Suppressor macrophage (primary cell): Measurements from ENCODE around the gene RIMS4.
"Not testable (repeated sequence)": the region's sequence is repeated elsewhere in the genome, so short reads cannot be mapped to it uniquely, and the experiment has no call there.

Source experiments
- DNase-seq, 4 experiments: peaks; one replicate each; pipeline ENCODE4 v3.0.0-alpha.2; 2020 to 2022

Gene RIMS4

GRCh38 chr20:44795836-44796235 lies 14.5 kb downstream of the RIMS4 start:
- DNase-seq = no peak

DNA sequence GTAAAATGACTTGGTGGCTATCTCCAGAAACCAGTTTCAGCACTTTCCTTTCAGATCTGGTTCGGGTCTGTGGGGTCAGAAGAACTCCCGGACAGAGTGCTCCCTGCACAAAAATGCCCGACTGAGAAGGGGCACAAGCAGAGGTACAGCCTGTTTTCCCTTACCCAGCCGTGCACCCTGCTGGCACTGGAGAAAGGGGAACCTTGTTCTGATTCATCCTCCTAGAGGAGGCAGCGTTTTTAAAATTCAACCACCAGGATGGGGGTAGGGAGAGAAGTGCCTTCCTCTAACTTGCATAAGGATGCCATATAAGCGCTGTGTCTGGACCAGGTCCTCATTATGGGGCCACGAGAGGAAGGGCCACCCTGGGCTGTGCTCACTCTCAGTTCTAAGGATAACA lies 17.6 kb downstream of the RIMS4 start:
- peak; percentile 21 to 50 (median 42) for DNase-seq

DNA sequence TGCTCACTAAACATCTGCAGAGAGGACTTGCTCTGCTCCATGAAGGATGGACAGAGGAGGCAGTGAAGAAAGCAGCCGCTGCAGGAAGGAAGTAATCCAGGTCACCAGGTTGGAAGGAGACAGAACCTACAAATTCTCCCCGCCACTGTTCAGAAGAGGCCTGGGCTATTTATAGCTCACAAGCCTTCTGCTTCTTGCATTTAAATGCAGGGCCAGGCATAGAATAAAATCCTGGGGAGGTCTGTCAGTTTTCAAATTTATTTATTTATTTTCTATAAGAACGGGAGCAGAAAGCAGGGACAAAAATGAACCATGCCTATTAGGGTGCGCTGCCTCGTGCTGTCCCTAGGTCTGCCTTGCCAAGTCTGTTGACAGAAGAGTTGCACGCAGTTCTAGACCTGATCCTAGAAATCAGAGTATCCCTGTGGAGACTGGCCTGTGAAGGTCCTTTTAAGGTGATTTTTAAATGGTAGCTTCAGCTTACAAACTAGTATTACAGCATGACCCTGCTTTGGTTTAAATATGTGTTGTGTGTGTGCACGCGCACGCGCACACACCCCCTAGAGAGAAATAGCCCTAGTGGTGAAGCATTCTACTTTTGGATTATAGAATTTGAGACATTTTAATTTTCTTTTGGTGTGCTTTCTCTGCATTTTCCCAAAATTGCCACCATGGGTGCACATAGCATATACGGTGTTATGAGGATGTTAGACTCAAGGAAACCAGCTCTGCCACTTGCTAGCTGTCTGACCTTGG lies 19.5 kb downstream of the RIMS4 start:
- no peak for DNase-seq

GRCh38 chr20:44788706-44789456 lies 21.5 kb downstream of the RIMS4 start:
- no peak for DNase-seq

- no peak for DNase-seq
These were observed 23.0 kb downstream of the RIMS4 start for GRCh38 chr20:44787299-44787698.

- no peak for DNase-seq
These were observed 24.6 kb downstream of the RIMS4 start for GRCh38 chr20:44785768-44786167.

DNA sequence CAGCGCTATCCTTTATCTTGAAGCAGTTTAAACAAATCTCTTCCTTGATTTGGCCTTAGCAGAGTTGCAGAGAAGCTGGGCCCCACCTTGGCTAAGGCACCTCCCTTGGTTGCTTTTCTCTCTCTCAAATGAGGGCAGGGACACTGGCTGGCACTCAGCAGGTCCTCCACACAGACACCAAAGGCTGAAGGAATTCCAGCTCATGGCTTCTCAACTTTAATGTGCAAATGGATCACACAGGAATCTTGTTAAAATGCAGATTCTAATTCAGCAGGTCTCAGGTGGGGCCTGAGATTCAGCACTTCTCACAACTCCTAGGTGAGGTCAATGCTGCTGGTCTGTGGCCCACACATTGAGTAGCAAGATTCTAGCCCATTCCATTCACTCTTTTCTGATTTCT lies 25.7 kb downstream of the RIMS4 start:
- no peak for DNase-seq

DNA sequence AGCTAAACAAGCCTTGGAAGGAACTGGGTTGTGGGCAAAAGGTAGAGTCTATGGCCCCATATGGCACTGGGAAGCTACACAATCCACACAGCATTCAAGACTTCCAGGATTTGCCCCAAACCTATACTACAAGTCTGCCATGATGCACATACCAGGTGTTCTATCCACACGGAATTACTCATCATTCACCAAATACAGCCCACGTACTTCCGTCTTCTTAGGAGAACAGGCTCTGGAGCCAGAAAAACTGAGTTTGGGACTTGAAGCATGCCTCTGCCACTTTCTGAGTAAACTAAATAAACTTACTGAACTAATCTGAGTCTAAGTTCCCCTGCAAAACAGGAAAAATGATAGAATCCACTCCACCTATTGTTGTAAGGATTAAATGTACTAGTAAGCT lies 28.6 kb downstream of the RIMS4 start:
- no peak for DNase-seq

DNA sequence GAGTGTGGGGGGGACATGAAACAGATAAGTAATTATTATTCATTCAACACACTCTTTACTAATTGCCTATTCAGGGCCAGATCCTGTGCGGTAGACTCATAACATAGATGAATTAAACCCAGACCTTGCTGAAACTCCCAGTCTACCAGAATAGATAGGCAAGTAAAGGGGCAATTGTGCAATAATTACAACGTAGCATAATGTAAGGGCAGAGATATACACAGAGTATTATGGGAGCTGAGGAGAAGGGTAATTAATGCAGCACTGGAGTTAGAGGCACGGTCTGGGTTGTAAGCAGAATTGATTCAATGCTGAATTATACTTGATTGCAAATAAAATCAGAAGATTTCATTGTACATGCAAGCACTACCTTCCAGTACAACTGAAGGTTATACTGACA lies 29.2 kb downstream of the RIMS4 start:
- DNase-seq = no peak

DNA sequence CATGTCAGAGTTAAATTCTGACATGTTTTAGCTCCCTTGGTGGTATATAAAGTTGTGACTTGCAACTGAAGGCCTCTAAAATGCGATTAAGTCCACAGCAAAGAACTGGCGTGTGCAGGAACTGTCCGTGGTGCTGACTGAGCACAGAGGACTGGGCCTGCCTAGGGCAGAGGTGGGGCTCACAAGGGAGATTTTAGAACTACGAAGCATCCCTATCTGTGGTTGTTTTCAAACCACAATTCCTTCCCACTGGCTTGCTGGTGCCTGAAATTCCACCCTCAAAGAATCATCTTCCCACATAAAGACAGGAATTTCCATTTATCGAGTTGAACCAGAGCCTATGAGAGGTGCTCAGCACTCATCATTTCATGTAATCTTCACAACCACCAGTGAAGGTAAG lies 30.1 kb downstream of the RIMS4 start:
- DNase-seq = peak; percentile 55 to 72 (median 66)

- DNase-seq = peak in 2 of 4 experiments; percentile 13 to 20
These were observed 33.4 kb downstream of the RIMS4 start for GRCh38 chr20:44776980-44777379.

DNA sequence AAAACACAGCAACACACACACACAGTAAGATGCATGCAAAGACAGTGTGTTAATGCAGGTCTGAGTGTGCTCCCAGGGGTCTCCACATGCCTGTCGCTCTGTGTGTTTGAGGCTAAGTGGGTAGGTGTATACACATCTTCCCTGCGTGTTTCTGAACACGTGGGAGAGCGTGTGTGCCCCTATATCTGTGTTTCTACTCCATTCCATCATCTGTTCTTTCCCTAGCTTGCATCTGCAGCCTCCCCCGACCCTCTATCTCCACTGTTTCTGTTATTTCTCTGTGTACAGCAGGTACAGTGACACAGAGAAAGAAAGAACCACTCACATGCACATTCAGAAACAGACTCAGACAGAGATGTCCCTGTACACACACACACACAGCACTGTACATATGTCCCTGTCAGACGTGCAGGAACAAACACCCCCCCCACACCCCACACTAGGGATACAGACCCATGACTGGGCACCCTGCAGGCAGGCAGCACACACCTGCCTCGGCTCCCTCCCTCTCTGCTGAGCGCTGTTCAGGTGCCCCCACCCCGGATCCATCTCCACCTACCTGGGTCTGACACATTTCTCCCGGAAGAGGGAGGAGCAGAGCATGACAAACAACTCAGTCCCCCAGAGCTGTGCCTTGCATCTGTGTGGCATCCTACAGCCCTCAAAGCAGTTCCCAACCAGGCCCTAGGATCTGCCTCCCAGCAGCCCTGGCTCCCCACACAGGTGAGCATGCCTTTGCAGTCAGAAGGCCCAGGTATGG lies 37.1 kb downstream of the RIMS4 start:
- DNase-seq = no peak

DNA sequence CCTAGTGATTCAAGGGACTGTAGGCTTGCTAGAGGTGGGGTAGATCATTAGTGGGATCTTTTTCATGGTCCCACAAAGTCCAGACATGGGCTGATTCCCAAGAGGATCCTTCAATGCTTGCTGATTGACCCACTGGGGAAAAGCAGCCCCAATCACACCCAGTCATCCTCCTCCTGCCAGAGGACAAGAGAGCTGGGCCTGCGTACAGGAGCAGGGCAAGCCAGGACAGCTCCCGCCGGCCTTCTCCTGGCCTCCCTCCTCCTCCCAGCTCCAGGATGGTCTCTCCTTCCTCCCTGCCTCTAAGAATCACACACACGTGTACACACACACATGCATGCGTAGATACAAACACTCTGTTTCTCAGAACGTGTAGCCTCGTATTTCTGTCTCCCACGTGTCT lies 37.7 kb downstream of the RIMS4 start:
- DNase-seq = no peak

DNA sequence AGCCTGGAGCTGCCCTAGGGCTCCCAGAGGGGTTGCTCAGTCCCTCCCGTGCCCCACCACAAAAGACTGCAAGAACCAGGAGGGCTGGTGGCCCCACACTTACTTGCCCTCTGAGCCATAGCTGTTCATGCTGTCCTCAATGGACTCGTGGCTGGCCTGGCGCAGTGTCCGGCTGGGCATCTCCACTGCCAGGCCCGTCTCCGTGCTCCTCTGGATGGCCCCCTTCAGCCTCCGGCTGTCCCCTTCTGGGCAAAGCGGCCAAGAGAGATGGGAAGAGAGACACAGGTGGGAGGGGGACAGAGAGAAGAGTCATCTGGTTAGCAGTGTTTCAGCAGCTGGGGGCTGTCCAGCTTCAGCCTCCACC lies 39.2 kb downstream of the RIMS4 start:
- DNase-seq = no peak

DNA sequence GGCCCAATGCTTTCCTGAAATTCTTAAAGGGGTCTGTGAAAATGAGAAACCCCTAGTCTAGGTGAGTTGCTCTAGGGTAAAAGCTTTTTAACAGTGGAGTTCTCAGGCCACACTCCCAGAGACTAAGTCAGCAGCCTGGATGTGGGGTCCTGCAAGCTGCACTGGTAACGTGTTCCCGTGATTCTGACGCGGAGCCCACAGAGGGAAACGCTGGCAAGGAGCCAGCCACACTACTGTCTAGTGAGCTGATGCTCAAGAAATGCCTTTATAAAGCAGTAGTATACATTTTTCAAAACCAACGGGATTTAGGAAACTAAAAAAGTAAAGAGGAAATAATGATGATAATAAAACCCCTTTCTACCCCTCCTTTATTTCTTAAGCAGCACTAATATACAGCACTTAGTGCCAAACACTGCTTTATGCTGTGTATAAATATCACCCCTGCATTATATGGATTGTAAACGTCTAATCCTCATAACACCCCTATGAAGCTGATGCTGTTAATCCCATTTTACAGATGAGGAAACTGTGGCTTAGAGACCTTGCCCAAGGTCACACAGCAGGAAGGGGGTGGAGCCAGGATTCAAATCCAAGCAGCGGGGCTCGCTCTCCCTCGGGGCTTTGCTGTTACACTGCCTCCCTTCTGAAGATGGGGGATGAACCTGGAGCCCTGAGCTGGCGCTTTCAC lies 39.7 kb downstream of the RIMS4 start:
- DNase-seq = no peak

GRCh38 chr20:44769481-44769863 lies 40.9 kb downstream of the RIMS4 start:
- no peak for DNase-seq

GRCh38 chr20:44768854-44769480 lies 41.4 kb downstream of the RIMS4 start:
- DNase-seq = no peak

- no peak for DNase-seq
These were observed 42.1 kb downstream of the RIMS4 start for GRCh38 chr20:44768256-44768655.

DNA sequence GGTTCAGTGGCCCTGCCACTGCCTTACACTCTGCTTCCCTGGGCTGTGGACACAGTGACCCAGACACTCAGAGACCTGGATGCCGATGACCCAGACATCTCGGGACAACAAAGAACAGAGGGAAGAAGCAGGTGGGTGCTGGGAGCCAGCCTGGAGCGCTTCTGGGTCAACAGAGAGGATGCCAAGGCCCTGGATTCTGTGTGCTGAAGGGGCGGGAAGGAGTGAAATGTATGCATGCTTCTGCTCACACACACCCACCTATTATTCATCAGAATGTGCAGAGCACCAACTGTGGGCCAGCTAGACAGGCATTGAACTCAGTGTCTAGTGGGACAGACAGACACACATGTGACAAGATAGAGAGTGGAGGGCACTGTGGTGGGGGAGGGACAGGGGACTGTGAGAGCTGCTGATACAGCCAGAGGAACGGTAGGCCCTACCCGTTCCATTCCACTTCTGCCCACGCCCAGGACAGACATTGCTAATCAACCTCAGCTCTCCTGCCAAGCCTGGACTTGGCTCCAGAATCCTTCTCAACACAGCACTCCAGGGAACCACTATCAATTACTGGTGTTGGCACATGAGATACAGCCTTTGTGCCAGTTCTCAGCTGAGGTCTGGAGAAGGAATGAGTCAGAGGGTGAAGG lies 44.5 kb downstream of the RIMS4 start:
- DNase-seq = no peak

DNA sequence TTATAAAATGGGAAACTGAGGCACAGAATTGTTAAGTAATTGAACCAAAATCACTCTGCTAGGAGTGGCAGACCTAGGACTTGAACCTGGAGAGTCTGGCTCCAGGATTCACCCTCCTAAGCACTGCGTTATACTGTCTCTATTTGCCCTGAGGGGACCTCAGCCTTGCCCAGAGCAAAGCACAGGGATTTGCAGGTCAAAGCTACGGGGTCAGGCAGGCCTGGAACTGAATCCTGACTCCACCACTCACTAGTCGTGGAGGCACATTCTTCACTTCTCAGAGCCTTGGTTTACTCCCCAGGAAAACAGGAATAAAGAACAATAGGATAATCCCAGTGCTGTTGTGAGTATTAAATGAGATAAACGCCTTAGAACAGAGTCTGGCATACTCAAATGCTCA lies 45.3 kb downstream of the RIMS4 start:
- no peak for DNase-seq

DNA sequence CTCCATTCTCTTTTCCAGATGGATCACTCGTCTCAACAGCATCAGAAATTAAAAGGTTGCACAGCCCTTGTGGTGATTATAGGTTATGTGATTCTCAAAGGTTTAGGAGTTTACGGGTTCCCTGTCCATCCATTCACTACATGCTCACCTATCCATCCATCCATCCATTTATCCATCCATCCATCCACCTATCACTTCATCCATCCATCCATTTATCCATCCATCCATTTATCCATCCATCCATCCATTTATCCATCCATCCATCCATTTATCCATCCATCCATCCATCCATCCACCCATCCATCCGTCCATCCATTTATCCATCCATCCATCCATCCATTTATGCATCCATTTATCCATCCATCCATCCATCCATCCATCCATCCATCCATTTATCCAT lies 46.5 kb downstream of the RIMS4 start:
- not testable (repeated sequence) for DNase-seq
